Mesenchymal stem cell (in vitro differentiated cells and primary cell): ENCODE data around the gene TBX3.

Experiments used
- DNase-seq: peaks from one replicate; pipeline ENCODE4 v3.0.0-alpha.2; 2013
- H2AFZ ChIP-seq: one replicate; pipeline ENCODE4 v1.6.1; 2013; ENCODE audit warnings: low read depth, mild to moderate bottlenecking, control low read depth, inconsistent platforms, low read length, moderate library complexity
- H2AK5ac ChIP-seq: 2 replicates; pipeline ENCODE4 v1.6.1; 2013; ENCODE audit warnings: low read length, moderate library complexity, mild to moderate bottlenecking, inconsistent platforms; ENCODE audit not compliant: severe bottlenecking
- H2BK120ac ChIP-seq: one replicate; pipeline ENCODE4 v1.6.1; 2013; ENCODE audit warnings: low read depth, mild to moderate bottlenecking, inconsistent platforms, low read length, moderate library complexity
- H2BK12ac ChIP-seq, 2 experiments: one replicate each; pipeline ENCODE4 v1.6.1; 2013; ENCODE audit warnings: inconsistent platforms in 2 of 2, low read length in 2 of 2, mild to moderate bottlenecking in 2 of 2, moderate library complexity in 2 of 2, control low read depth in 1 of 2
- H2BK15ac ChIP-seq: one replicate; pipeline ENCODE4 v1.6.1; 2013; ENCODE audit warnings: mild to moderate bottlenecking, low read depth, inconsistent platforms; ENCODE audit not compliant: poor library complexity, severe bottlenecking
- H2BK5ac ChIP-seq: 2 replicates; pipeline ENCODE4 v1.6.1; 2013; ENCODE audit warnings: low read depth, mild to moderate bottlenecking, low read length, control low read depth, inconsistent platforms; ENCODE audit not compliant: poor library complexity, severe bottlenecking
- H3K14ac ChIP-seq, 2 experiments: one replicate each; pipeline ENCODE4 v1.6.1; 2013; ENCODE audit warnings: inconsistent platforms in 2 of 2, low read length in 2 of 2, control low read depth in 1 of 2, mild to moderate bottlenecking in 1 of 2, moderate library complexity in 1 of 2
- H3K18ac ChIP-seq, 2 experiments: one replicate each; pipeline ENCODE4 v1.6.1; 2013; ENCODE audit warnings: inconsistent platforms in 2 of 2, low read length in 2 of 2, control low read depth in 1 of 2, low read depth in 1 of 2, mild to moderate bottlenecking in 1 of 2
- H3K23ac ChIP-seq, 2 experiments: one replicate each; pipeline ENCODE4 v1.6.1; 2013; ENCODE audit warnings: inconsistent platforms in 2 of 2, low read length in 2 of 2, mild to moderate bottlenecking in 2 of 2, moderate library complexity in 2 of 2, control low read depth in 1 of 2
- H3K27ac ChIP-seq: 2 replicates; pipeline ENCODE4 v1.5.1; 2013; ENCODE audit warnings: mild to moderate bottlenecking, moderate library complexity, low read length, control low read depth, inconsistent platforms; ENCODE audit not compliant: poor library complexity, severe bottlenecking
- H3K27me3 ChIP-seq, 2 experiments: 2 replicates each; pipeline versions ENCODE4 v1.6.1 to v1.7.0; 2013; ENCODE audit warnings: low read length in 2 of 2, mild to moderate bottlenecking in 2 of 2, moderate library complexity in 2 of 2, control low read depth in 1 of 2, inconsistent platforms in 1 of 2; ENCODE audit not compliant: control insufficient read depth in 1 of 2, insufficient read depth in 1 of 2
- H3K36me3 ChIP-seq, 2 experiments: 2 replicates each; pipeline versions ENCODE4 v1.6.1 to v1.7.0; 2013; ENCODE audit warnings: low read length in 2 of 2, control low read depth in 1 of 2, inconsistent platforms in 1 of 2, low read depth in 1 of 2, mild to moderate bottlenecking in 1 of 2; ENCODE audit not compliant: insufficient read depth in 2 of 2, control insufficient read depth in 1 of 2
- H3K4ac ChIP-seq, 2 experiments: one replicate each; pipeline ENCODE4 v1.6.1; 2013; ENCODE audit warnings: inconsistent platforms in 2 of 2, low read length in 2 of 2, mild to moderate bottlenecking in 2 of 2, moderate library complexity in 2 of 2, control low read depth in 1 of 2, low read depth in 1 of 2
- H3K4me1 ChIP-seq: 2 replicates; pipeline ENCODE4 v1.6.1; 2013; ENCODE audit warnings: low read depth, low read length, control low read depth; ENCODE audit not compliant: control insufficient read depth, insufficient read depth
- H3K4me2 ChIP-seq: 2 replicates; pipeline ENCODE4 v1.6.1; 2013; ENCODE audit warnings: low read length, mild to moderate bottlenecking, inconsistent platforms; ENCODE audit not compliant: poor library complexity, severe bottlenecking
- H3K4me3 ChIP-seq, 2 experiments: 2 replicates each; pipeline versions ENCODE4 v1.5.1 to v1.7.0; 2013; ENCODE audit warnings: low read length in 2 of 2, mild to moderate bottlenecking in 2 of 2, control low read depth in 1 of 2, low read depth in 1 of 2; ENCODE audit not compliant: insufficient read depth in 1 of 2
- H3K79me1 ChIP-seq: replicated peaks from 2 replicates; pipeline ENCODE4 v1.6.1; 2013; ENCODE audit warnings: mild to moderate bottlenecking, control low read depth, low read length, inconsistent platforms; ENCODE audit not compliant: poor library complexity, severe bottlenecking
- H3K9ac ChIP-seq: 2 replicates; pipeline ENCODE4 v1.7.0; 2013; ENCODE audit warnings: mild to moderate bottlenecking, low read length, moderate library complexity
- H3K9me3 ChIP-seq: 2 replicates; pipeline ENCODE4 v1.7.0; 2013; ENCODE audit warnings: mild to moderate bottlenecking, low read length; ENCODE audit not compliant: control insufficient read depth
- H4K8ac ChIP-seq: one replicate; pipeline ENCODE4 v1.6.1; 2013; ENCODE audit warnings: inconsistent platforms, mild to moderate bottlenecking, low read length, moderate library complexity
- H4K91ac ChIP-seq: one replicate; pipeline ENCODE4 v1.6.1; 2013; ENCODE audit warnings: mild to moderate bottlenecking, low read length, inconsistent platforms
- WGBS: methylation state at CpG from one replicate; pipeline ENCODE4 v1.1.7; 2013; ENCODE audit warnings: mixed read lengths; 5-methylcytosine and 5-hydroxymethylcytosine counted together

TBX3 gene

DNA sequence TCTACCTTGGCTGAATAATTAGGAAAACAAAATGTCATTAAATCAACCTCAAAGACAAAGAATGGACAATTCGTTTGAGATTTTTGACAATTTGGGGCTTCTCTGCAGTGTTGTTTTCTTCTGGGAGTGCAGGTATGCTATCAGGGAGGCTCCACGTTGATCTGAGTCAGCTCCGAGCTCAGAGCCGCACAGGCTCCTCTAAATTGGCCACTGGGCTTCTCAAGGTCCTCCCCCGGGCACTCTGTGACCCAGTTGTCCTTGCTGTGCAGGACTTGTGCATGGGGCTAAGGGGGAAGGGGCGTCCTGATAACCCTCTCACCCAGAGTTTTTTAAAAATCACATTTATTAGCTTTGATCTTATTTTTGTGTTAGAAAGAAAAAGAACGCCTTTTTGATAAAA lies 52.7 kb downstream of the TBX3 start:
- no peak overlapping the region for H3K18ac ChIP-seq
- H2BK120ac ChIP-seq: no peak overlapping the region
- no peak overlapping the region for H2BK5ac ChIP-seq
- no peak overlapping the region for H2BK15ac ChIP-seq
- H2AK5ac ChIP-seq: no peak overlapping the region
- H3K9me3 ChIP-seq: no peaks in the 10 kb centered on the region
- H3K9ac ChIP-seq: no peak overlapping the region
- peaks cover 0 to 27% of the 10 kb centered on the region in 2 experiments for H3K27me3 ChIP-seq
- no peak overlapping the region for H4K8ac ChIP-seq
- H3K27ac ChIP-seq: no peak overlapping the region
- H3K79me1 ChIP-seq: no peaks in the 10 kb centered on the region
- no peak overlapping the region for H3K23ac ChIP-seq
- H2BK12ac ChIP-seq: no peak overlapping the region
- H3K4me2 ChIP-seq: no peak overlapping the region
- H3K4me1 ChIP-seq: no peaks in the 10 kb centered on the region
- no peak overlapping the region for H2AFZ ChIP-seq
- no peaks in the 10 kb centered on the region for H3K36me3 ChIP-seq
- H4K91ac ChIP-seq: no peak overlapping the region
- no peak overlapping the region for H3K4me3 ChIP-seq
- no peak for DNase-seq
- no peak overlapping the region for H3K4ac ChIP-seq
- no peak overlapping the region for H3K14ac ChIP-seq
- WGBS: 72% methylated on average over 4 of the region's 7 CpGs

DNA sequence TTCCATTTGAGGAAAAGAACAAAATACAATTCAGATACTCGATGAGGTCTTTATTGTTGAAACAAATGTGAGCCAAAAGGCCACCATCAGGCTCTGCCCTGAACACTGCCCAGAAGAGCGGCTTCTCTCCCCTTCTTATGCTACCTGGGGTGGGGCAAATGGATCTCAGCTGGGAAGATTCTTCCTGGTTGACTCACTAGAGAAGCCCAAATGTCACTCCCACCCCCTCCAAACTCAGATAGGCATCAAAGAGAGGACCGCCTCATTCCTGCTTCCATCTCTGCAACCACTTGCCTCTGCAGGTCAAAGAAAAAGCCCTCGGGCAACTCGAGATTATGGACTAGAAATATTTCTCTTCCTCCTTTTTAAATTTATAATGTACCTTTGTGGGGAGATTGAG lies 55.8 kb downstream of the TBX3 start:
- H3K9ac ChIP-seq: no peak overlapping the region
- H3K4me2 ChIP-seq: no peak overlapping the region
- H2BK12ac ChIP-seq: no peak overlapping the region
- H3K36me3 ChIP-seq: no peaks in the 10 kb centered on the region
- no peak overlapping the region for H3K4me3 ChIP-seq
- no peak overlapping the region for H3K27ac ChIP-seq
- H3K9me3 ChIP-seq: no peaks in the 10 kb centered on the region
- H2BK120ac ChIP-seq: no peak overlapping the region
- H3K14ac ChIP-seq: no peak overlapping the region
- no peak overlapping the region for H2BK15ac ChIP-seq
- H3K27me3 ChIP-seq: peaks cover 0 to 32% of the 10 kb centered on the region in 2 experiments
- no peak overlapping the region for H4K91ac ChIP-seq
- no peaks in the 10 kb centered on the region for H3K79me1 ChIP-seq
- H3K4ac ChIP-seq: no peak overlapping the region
- no peak for DNase-seq
- no peak overlapping the region for H4K8ac ChIP-seq
- H3K18ac ChIP-seq: no peak overlapping the region
- WGBS: 51% methylated on average over 3 of the region's 5 CpGs
- H2BK5ac ChIP-seq: no peak overlapping the region
- H2AFZ ChIP-seq: no peak overlapping the region
- H2AK5ac ChIP-seq: no peak overlapping the region
- no peaks in the 10 kb centered on the region for H3K4me1 ChIP-seq
- no peak overlapping the region for H3K23ac ChIP-seq

- Histone ChIP-seq H3K36me3 (no peaks in the 10 kb centered on the region), H3K27ac (no peak overlapping the region), H3K9ac (no peak overlapping the region), H2BK5ac (no peak overlapping the region), H2AK5ac (no peak overlapping the region), H2BK120ac (no peak overlapping the region), H3K27me3 (peaks cover 0 to 38% of the 10 kb centered on the region in 2 experiments), H2BK15ac (no peak overlapping the region), H2AFZ (no peak overlapping the region), H4K8ac (no peak overlapping the region), H3K14ac (no peak overlapping the region), H3K4me3 (no peak overlapping the region), H3K23ac (no peak overlapping the region), H2BK12ac (no peak overlapping the region), H3K79me1 (no peaks in the 10 kb centered on the region), H3K4me2 (no peak overlapping the region), H3K18ac (no peak overlapping the region), H3K4ac (no peak overlapping the region), H3K4me1 (no peaks in the 10 kb centered on the region), H4K91ac (no peak overlapping the region), H3K9me3 (no peaks in the 10 kb centered on the region)
- DNase-seq: no peak
These were observed 56.6 kb downstream of the TBX3 start for GRCh38 chr12:114627393-114627792.

DNA sequence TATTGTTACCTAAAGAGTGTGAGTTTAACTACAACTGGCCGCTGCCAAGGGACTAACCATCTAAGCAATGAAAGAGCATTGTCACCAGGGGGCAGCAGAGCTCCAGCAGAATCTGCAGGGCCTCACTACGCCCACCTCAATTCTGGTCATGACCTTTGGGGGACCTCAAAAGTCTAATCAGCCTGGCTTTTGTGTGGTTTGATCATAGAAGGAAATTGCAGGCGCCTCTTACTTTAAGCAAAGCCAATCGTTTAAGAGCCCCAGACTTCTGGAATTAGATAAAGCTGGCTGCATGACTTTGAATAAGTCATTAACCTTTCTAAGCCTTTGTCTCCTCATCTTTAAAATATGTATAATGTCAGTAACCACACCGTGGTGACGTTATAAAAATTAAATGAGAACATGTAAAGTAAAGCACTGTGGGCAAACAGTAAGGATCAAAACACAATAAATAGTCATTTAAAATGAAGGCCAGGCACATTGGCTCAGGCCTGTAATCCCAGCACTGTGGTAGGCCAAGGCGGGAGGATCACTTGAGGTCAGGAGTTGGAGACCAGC lies 58.6 kb downstream of the TBX3 start:
- H3K14ac ChIP-seq: no peak overlapping the region
- H2AFZ ChIP-seq: no peak overlapping the region
- H3K4ac ChIP-seq: no peak overlapping the region
- no peak overlapping the region for H2BK15ac ChIP-seq
- no peak overlapping the region for H3K4me2 ChIP-seq
- H2BK12ac ChIP-seq: no peak overlapping the region
- H4K91ac ChIP-seq: no peak overlapping the region
- H3K4me3 ChIP-seq: no peak overlapping the region
- no peak overlapping the region for H3K27ac ChIP-seq
- H3K9ac ChIP-seq: no peak overlapping the region
- no peak overlapping the region for H3K18ac ChIP-seq
- no peaks in the 10 kb centered on the region for H3K36me3 ChIP-seq
- H3K9me3 ChIP-seq: no peaks in the 10 kb centered on the region
- H3K23ac ChIP-seq: no peak overlapping the region
- peak; percentile 59 for DNase-seq
- WGBS: 44% methylated on average over 3 of the region's 7 CpGs
- H2AK5ac ChIP-seq: no peak overlapping the region
- peaks cover 0 to 38% of the 10 kb centered on the region in 2 experiments for H3K27me3 ChIP-seq
- no peaks in the 10 kb centered on the region for H3K4me1 ChIP-seq
- H2BK5ac ChIP-seq: no peak overlapping the region
- no peaks in the 10 kb centered on the region for H3K79me1 ChIP-seq
- H4K8ac ChIP-seq: no peak overlapping the region
- H2BK120ac ChIP-seq: no peak overlapping the region
